HepG2 (cell line): ENCODE measurements around the gene B3GAT3. TPM values are rescaled to one million over a fixed set of nuclear protein-coding genes. Genes with fewer than 3 reads are reported as not detected.

Experiments used
- AHDC1 ChIP-seq: sonication (generic); formaldehyde crosslinking; IDR thresholded peaks from 2 replicates; pipeline ENCODE4 v1.5.1; 2020; ENCODE audit warnings: mild to moderate bottlenecking, missing genetic modification reagents, borderline replicate concordance
- ELF1 ChIP-seq: sonication (generic); formaldehyde crosslinking; IDR thresholded peaks from 2 replicates; pipeline ENCODE4 v1.4.0; 2020; ENCODE audit warnings: missing genetic modification reagents
- KLF6 ChIP-seq: IDR thresholded peaks from 2 replicates; pipeline ENCODE4 v1.8.0; 2016; ENCODE audit warnings: missing biosample characterization, missing genetic modification reagents
- MEIS2 ChIP-seq: sonication (generic); formaldehyde crosslinking; IDR thresholded peaks from 2 replicates; pipeline ENCODE4 v1.9.0; 2021; ENCODE audit warnings: mild to moderate bottlenecking, missing genetic modification reagents
- TRIM22 ChIP-seq: fragments of 450-650 bp; IDR thresholded peaks from 2 replicates; pipeline ENCODE4 v1.6.1; 2017
- TSC22D2 ChIP-seq: sonication (generic); formaldehyde crosslinking; IDR thresholded peaks from 2 replicates; pipeline ENCODE4 v1.5.1; 2020; ENCODE audit warnings: missing genetic modification reagents, mild to moderate bottlenecking, borderline replicate concordance
- ZBTB33 ChIP-seq: sonication (generic); formaldehyde crosslinking; IDR thresholded peaks from 2 replicates; pipeline ENCODE4 v1.4.0; 2020; ENCODE audit warnings: missing genetic modification reagents
- ZBTB37 ChIP-seq: sonication (generic); formaldehyde crosslinking; IDR thresholded peaks from 2 replicates; pipeline ENCODE4 v1.4.0; 2020; ENCODE audit warnings: mild to moderate bottlenecking, missing genetic modification reagents
- ZNF235 ChIP-seq: sonication (generic); formaldehyde crosslinking; IDR thresholded peaks from 2 replicates; pipeline ENCODE4 v1.8.1; 2023; ENCODE audit warnings: mild to moderate bottlenecking, missing genetic modification reagents, borderline replicate concordance
- ZNF382 ChIP-seq: sonication (generic); formaldehyde crosslinking; IDR thresholded peaks from 2 replicates; pipeline ENCODE4 v1.5.0; 2020; ENCODE audit warnings: missing genetic modification reagents, mild to moderate bottlenecking, borderline replicate concordance
- ZNF737 ChIP-seq: sonication (generic); formaldehyde crosslinking; IDR thresholded peaks from 2 replicates; pipeline ENCODE4 v1.5.0; 2020; ENCODE audit warnings: missing genetic modification reagents, mild to moderate bottlenecking, borderline replicate concordance
- ZNF790 ChIP-seq: sonication (generic); formaldehyde crosslinking; IDR thresholded peaks from 2 replicates; pipeline ENCODE4 v1.8.0; 2022; ENCODE audit warnings: missing genetic modification reagents, mild to moderate bottlenecking, borderline replicate concordance
- polyA plus RNA-seq, 8 experiments: library from polyadenylated mRNA; depleted of rRNA in 3 of 8; stranded (reverse) in 7 of 8; unstranded in 1 of 8; fragments of >200 nt; fragmentation: Illumina TruSeq in 4 of 8; extraction: Trizol in 4 of 8; gene quantifications; 2 replicates each; pipeline versions ENCODE4 v1.2.1 to v1.2.3, GENCODE V29; 2011 to 2016; ENCODE audit warnings: low read depth in 4 of 8, missing spikeins in 1 of 8, mixed read lengths in 1 of 8; ENCODE audit not compliant: insufficient read depth in 1 of 8
- total RNA-seq, 5 experiments: library from RNA; depleted of rRNA; stranded (reverse); fragments of >200 nt; fragmentation: Illumina TruSeq; extraction: Trizol; gene quantifications; 2 replicates each; pipeline ENCODE4 v1.2.3, GENCODE V29; 2016; ENCODE audit warnings: low read depth in 1 of 5
- TF ChIP-seq, protein P1 (sequence below): sonication (generic); formaldehyde crosslinking; IDR thresholded peaks from 2 replicates; pipeline ENCODE4 v1.8.0; 2022; ENCODE audit warnings: mild to moderate bottlenecking, missing genetic modification reagents, moderate library complexity

B3GAT3 gene
- total and polyA plus RNA-seq, 2 of the 13 experiments (the other 11 are each of a cell fraction or from before 2014, with no cell fraction given), result 21.3 to 26.1 TPM

- TF ChIP-seq ZNF382 (CRISPR knock-in tag) (no peak), ZNF790 (CRISPR knock-in tag) (peak; percentile 0; the same call in 1 of the 2 replicates), ELF1 (CRISPR knock-in tag) (peak; percentile 97), ZBTB37 (CRISPR knock-in tag) (no peak), MEIS2 (peak; percentile 57; the same call in 1 of the 2 replicates), ZBTB33 (CRISPR knock-in tag) (peak; percentile 58), ZNF737 (CRISPR knock-in tag) (no peak), ZNF235 (CRISPR knock-in tag) (no peak), TSC22D2 (CRISPR knock-in tag) (peak; percentile 55; the same call in 1 of the 2 replicates), KLF6 (CRISPR knock-in tag) (peak; percentile 83; the same call in 1 of the 2 replicates), TRIM22 (no peak), AHDC1 (CRISPR knock-in tag) (0 out of 2 replicates have a peak, but pooled peaks have one; percentile 14)
- TF ChIP-seq, protein P1, sequence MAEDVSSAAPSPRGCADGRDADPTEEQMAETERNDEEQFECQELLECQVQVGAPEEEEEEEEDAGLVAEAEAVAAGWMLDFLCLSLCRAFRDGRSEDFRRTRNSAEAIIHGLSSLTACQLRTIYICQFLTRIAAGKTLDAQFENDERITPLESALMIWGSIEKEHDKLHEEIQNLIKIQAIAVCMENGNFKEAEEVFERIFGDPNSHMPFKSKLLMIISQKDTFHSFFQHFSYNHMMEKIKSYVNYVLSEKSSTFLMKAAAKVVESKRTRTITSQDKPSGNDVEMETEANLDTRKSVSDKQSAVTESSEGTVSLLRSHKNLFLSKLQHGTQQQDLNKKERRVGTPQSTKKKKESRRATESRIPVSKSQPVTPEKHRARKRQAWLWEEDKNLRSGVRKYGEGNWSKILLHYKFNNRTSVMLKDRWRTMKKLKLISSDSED (CRISPR knock-in tag), result no peak
Measured at GRCh38 chr11:62621567-62622470, at the start of gene B3GAT3 (continued).
